ENCODE measurements around the gene OSBPL2. TPM values are rescaled to one million over a fixed set of nuclear protein-coding genes. Genes with fewer than 3 reads are reported as not detected.

OSBPL2 gene
- total RNA-seq, 1 donor from 2014 or later, result 49.8 TPM

GRCh38 chr20:62230696-62231095 is 7.6 kb upstream of the OSBPL2 start:
- Histone ChIP-seq H3K4me3 (ENCODE audit: low read depth, low read length) (no peak overlapping the region), H3K36me3 (ENCODE audit: control insufficient read depth, insufficient read depth, low read length) (no peaks in the 10 kb centered on the region), H3K27me3 (ENCODE audit: control insufficient read depth, insufficient read depth, low read length) (peaks cover under 1% of the 10 kb centered on the region)
- no peak for FAIRE-seq
- DNase-seq (ENCODE audit: low read depth), result no peak
- TF ChIP-seq CTCF (IDR thresholded peaks at IDR 0.05; ENCODE audit: insufficient read depth, low read length, severe bottlenecking), result no peak

- DNase-seq (ENCODE audit: low read depth) (no peak), FAIRE-seq (no peak)
- no peaks in the 10 kb centered on the region for H3K27me3 ChIP-seq (ENCODE audit: control insufficient read depth, insufficient read depth, low read length)
- H3K4me3 ChIP-seq (ENCODE audit: low read depth, low read length), result no peak overlapping the region
- TF ChIP-seq CTCF (IDR thresholded peaks at IDR 0.05; ENCODE audit: insufficient read depth, low read length, severe bottlenecking), result no peak
- no peaks in the 10 kb centered on the region for H3K36me3 ChIP-seq (ENCODE audit: control insufficient read depth, insufficient read depth, low read length)
Observed at GRCh38 chr20:62231292-62231691, 7.0 kb upstream of the OSBPL2 start.

DNA sequence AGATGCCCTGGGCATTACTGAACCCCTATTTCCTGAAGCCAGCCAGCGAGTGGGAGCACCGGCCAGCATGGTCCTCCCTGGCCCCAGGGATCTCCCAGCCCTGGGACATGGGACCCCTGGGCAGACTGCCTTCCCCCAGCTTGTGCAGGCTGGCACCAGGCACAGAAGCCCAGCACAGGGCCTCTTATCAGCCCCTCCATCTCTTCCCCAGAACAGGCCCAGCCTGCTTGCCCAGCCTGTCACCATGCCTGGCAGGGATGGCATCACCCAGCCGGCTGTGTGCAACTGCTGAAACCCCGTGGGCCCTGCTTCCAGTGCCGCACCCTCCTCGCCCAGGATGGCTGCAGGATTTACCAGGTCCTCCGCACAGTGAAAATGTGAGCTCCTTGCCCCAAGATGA is 6.1 kb upstream of the OSBPL2 start:
- Histone ChIP-seq H3K4me3 (ENCODE audit: low read depth, low read length) (no peak overlapping the region), H3K27me3 (ENCODE audit: control insufficient read depth, insufficient read depth, low read length) (no peaks in the 10 kb centered on the region), H3K36me3 (ENCODE audit: control insufficient read depth, insufficient read depth, low read length) (no peaks in the 10 kb centered on the region)
- no peak for TF ChIP-seq CTCF (IDR thresholded peaks at IDR 0.05; ENCODE audit: insufficient read depth, low read length, severe bottlenecking)
- DNase-seq (ENCODE audit: low read depth) (no peak), FAIRE-seq (no peak)

DNA sequence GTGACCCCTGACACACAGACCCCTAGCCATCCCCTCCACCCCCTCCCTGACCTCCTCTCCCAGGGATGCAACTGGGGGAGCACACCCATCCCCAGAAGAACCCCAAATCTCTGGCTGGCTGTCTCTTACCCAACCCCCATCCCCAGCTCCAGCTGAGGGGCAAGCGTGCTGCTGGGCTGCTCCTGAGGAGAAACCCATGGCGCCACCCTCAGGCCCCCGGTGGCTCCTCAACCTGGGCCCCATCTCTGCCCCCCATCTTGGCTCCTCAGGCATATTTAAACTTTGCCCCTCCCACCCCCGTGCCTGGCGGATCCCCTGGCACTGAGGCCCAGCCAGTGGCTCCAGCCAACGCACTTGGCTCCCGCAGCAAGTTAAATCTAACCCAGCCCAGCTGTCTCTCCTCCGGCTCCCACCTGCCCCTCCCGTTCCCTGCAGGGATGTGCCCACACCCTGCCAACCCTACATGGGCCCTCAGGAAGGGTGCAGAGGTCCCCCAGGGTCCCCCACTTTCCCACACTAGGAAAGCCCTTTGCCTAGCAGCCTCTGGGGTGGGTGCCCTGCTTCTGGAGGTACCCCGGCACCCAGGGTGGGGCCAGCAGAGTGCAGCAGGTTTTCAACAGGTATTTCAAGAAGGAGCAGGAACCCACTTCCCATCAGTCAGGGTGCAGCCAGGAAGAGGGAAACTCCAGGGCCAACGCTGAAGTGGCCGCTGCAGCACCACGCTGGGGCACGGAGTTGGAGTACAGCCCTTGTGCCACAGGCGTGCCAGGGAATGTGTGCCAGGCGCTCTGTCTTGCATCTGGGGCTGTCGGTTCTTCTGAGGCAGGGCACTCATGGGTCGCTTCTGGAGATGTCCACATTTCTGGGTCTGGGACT is 5.3 kb upstream of the OSBPL2 start:
- Histone ChIP-seq H3K4me3 (ENCODE audit: low read depth, low read length) (no peak overlapping the region), H3K27me3 (ENCODE audit: control insufficient read depth, insufficient read depth, low read length) (no peaks in the 10 kb centered on the region), H3K36me3 (ENCODE audit: control insufficient read depth, insufficient read depth, low read length) (no peaks in the 10 kb centered on the region)
- FAIRE-seq, result no peak
- no peak for TF ChIP-seq CTCF (IDR thresholded peaks at IDR 0.05; ENCODE audit: insufficient read depth, low read length, severe bottlenecking)
- no peak for DNase-seq (ENCODE audit: low read depth)

GRCh38 chr20:62233684-62234083 is 4.6 kb upstream of the OSBPL2 start:
- Histone ChIP-seq H3K36me3 (ENCODE audit: control insufficient read depth, insufficient read depth, low read length) (no peaks in the 10 kb centered on the region), H3K4me3 (ENCODE audit: low read depth, low read length) (no peak overlapping the region), H3K27me3 (ENCODE audit: control insufficient read depth, insufficient read depth, low read length) (no peaks in the 10 kb centered on the region)
- DNase-seq (ENCODE audit: low read depth) (no peak), FAIRE-seq (no peak)
- no peak for TF ChIP-seq CTCF (IDR thresholded peaks at IDR 0.05; ENCODE audit: insufficient read depth, low read length, severe bottlenecking)

DNA sequence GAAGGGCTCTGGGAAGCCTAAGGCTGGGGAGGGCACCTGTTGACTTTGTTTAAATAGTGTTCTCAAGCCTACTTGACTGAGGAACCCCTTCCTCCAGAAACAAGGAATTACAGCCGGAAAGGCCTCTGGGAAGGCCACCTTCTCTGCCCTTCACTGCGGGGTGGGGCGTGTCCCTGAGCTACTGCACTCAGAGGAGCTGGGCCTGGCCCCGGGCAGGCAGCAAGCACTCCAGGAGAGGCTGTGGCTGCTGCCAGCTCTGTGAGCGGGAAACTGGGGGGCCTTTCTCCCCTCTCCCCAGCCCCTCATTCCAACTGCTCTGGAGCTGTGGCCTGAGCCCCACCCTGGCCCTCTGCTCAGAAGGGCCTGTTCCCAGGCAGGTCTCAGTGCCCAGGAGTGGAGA is 4.0 kb upstream of the OSBPL2 start:
- no peaks in the 10 kb centered on the region for H3K27me3 ChIP-seq (ENCODE audit: control insufficient read depth, insufficient read depth, low read length)
- no peak for DNase-seq (ENCODE audit: low read depth)
- FAIRE-seq, result no peak
- TF ChIP-seq CTCF (IDR thresholded peaks at IDR 0.05; ENCODE audit: insufficient read depth, low read length, severe bottlenecking), result no peak
- no peak overlapping the region for H3K4me3 ChIP-seq (ENCODE audit: low read depth, low read length)
- no peaks in the 10 kb centered on the region for H3K36me3 ChIP-seq (ENCODE audit: control insufficient read depth, insufficient read depth, low read length)

All from bronchial epithelial cell (primary cell).